GM23338 (cell line): Measurements from ENCODE around the gene TCTN1. TPM values are rescaled to one million over a fixed set of nuclear protein-coding genes. Genes with fewer than 3 reads are reported as not detected.
A peak's percentile ranks its signal among the peaks of the same experiment; 100 is the strongest.

Experiments used
- ATAC-seq: fragments of 200-7000 bp; cut with Tn5 transposase; 3 replicates; pipeline ENCODE4 v1.9.1; 2020
- DNase-seq: peaks from one replicate; pipeline ENCODE4 v3.0.0-alpha.2; 2015; ENCODE audit warnings: low spot score
- H2AFZ ChIP-seq: fragments of 200-600 bp; sonication (generic); 2 replicates; pipeline ENCODE4 v1.8.0; 2016; ENCODE audit warnings: antibody characterized with exemption, mild to moderate bottlenecking, moderate library complexity
- H3F3A ChIP-seq: fragments of 200-600 bp; sonication (generic); replicated peaks from 2 replicates; pipeline ENCODE4 v1.8.0; 2017; ENCODE audit warnings: antibody characterized with exemption, mixed run types, low read depth
- H3K27ac ChIP-seq: fragments of 200-600 bp; sonication (generic); 2 replicates; pipeline ENCODE4 v1.6.1; 2016; ENCODE audit warnings: low read depth
- H3K27me3 ChIP-seq: fragments of 200-600 bp; sonication (generic); 2 replicates; pipeline ENCODE4 v1.8.0; 2016; ENCODE audit warnings: mild to moderate bottlenecking, mixed run types, moderate library complexity; ENCODE audit not compliant: insufficient read depth
- H3K36me3 ChIP-seq: fragments of 200-600 bp; sonication (generic); 2 replicates; pipeline ENCODE4 v1.8.0; 2016; ENCODE audit warnings: mild to moderate bottlenecking; ENCODE audit not compliant: insufficient read depth
- H3K4me1 ChIP-seq: fragments of 200-600 bp; sonication (generic); 2 replicates; pipeline ENCODE4 v1.8.0; 2016; ENCODE audit warnings: mild to moderate bottlenecking, moderate library complexity; ENCODE audit not compliant: insufficient read depth
- H3K4me2 ChIP-seq: fragments of 200-600 bp; sonication (generic); 2 replicates; pipeline ENCODE4 v1.7.1; 2017; ENCODE audit warnings: mixed run types
- H3K4me3 ChIP-seq: fragments of 200-600 bp; sonication (generic); 2 replicates; pipeline ENCODE4 v1.6.1; 2016; ENCODE audit warnings: mixed run types
- H3K79me2 ChIP-seq: fragments of 200-600 bp; sonication (generic); replicated peaks from 2 replicates; pipeline ENCODE4 v1.8.0; 2017; ENCODE audit warnings: mild to moderate bottlenecking; ENCODE audit not compliant: insufficient read depth
- H3K9me2 ChIP-seq: fragments of 200-600 bp; sonication (generic); 2 replicates; pipeline ENCODE4 v1.8.0; 2017; ENCODE audit not compliant: insufficient read depth
- H4K20me1 ChIP-seq: fragments of 200-600 bp; sonication (generic); replicated peaks from 2 replicates; pipeline ENCODE4 v1.8.0; 2017; ENCODE audit warnings: mild to moderate bottlenecking; ENCODE audit not compliant: insufficient read depth
- H3K27ac Mint-ChIP-seq: 2 replicates; pipeline ENCODE4 v1.8.0; 2020; ENCODE audit warnings: inconsistent platforms, mild to moderate bottlenecking, moderate library complexity, mixed read lengths
- H3K27me3 Mint-ChIP-seq: 3 replicates; pipeline ENCODE4 v1.8.0; 2022; ENCODE audit warnings: low read depth, mild to moderate bottlenecking, moderate library complexity, mixed read lengths, inconsistent platforms; ENCODE audit not compliant: insufficient read depth, poor library complexity
- H3K36me3 Mint-ChIP-seq: 3 replicates; pipeline ENCODE4 v1.8.0; 2021; ENCODE audit warnings: low read depth, mild to moderate bottlenecking, inconsistent platforms, moderate library complexity, mixed read lengths
- H3K4me1 Mint-ChIP-seq: 3 replicates; pipeline ENCODE4 v1.8.0; 2020; ENCODE audit warnings: mild to moderate bottlenecking, inconsistent platforms, mixed read lengths
- H3K4me3 Mint-ChIP-seq: 3 replicates; pipeline ENCODE4 v1.8.0; 2021; ENCODE audit warnings: moderate library complexity, mild to moderate bottlenecking, inconsistent platforms, mixed read lengths
- H3K9me3 Mint-ChIP-seq: 3 replicates; pipeline ENCODE4 v1.8.0; 2020; ENCODE audit warnings: moderate library complexity, mild to moderate bottlenecking, inconsistent platforms, mixed read lengths
- CTCF ChIP-seq, 2 experiments: fragments of 200-600 bp in 1 of 2; sonication (generic) in 1 of 2; conservative IDR thresholded peaks; 2 replicates each; pipeline versions ENCODE4 v1.5.1 to v1.6.1; 2016 to 2017; ENCODE audit warnings: antibody characterized with exemption in 2 of 2, low read depth in 2 of 2, mild to moderate bottlenecking in 2 of 2, moderate library complexity in 1 of 2
- EZH2 ChIP-seq: fragments of 200-600 bp; sonication (generic); IDR thresholded peaks from one replicate; pipeline ENCODE4 v1.8.0; 2017; ENCODE audit warnings: antibody characterized with exemption, mild to moderate bottlenecking, low read depth; ENCODE audit not compliant: unreplicated experiment
- EZH2phosphoT487 ChIP-seq: fragments of 200-600 bp; sonication (generic); IDR thresholded peaks from one replicate; pipeline ENCODE4 v1.8.1; 2018; ENCODE audit warnings: antibody characterized with exemption; ENCODE audit not compliant: unreplicated experiment
- JUNB ChIP-seq: IDR thresholded peaks from one replicate; pipeline ENCODE4 v1.6.1; 2016; ENCODE audit warnings: antibody characterized with exemption; ENCODE audit not compliant: unreplicated experiment
- NANOG ChIP-seq: IDR thresholded peaks from 2 replicates; pipeline ENCODE4 v1.6.1; 2016; ENCODE audit warnings: antibody characterized with exemption, borderline replicate concordance
- POLR2AphosphoS5 ChIP-seq: IDR thresholded peaks from 2 replicates; pipeline ENCODE4 v1.6.1; 2016; ENCODE audit warnings: antibody characterized with exemption, low read depth
- STAT1 ChIP-seq: IDR thresholded peaks from one replicate; pipeline ENCODE4 v1.6.1; 2016; ENCODE audit warnings: antibody characterized with exemption; ENCODE audit not compliant: unreplicated experiment
- ZNF114 ChIP-seq: fragments of 250-450 bp; sonication (Bioruptor Pico); IDR thresholded peaks from 2 replicates; pipeline ENCODE4 v1.5.0; 2020; ENCODE audit warnings: mild to moderate bottlenecking, moderate library complexity
- ZNF462 ChIP-seq: fragments of 250-450 bp; sonication (Bioruptor Pico); IDR thresholded peaks from 2 replicates; pipeline ENCODE4 v1.5.0; 2020; ENCODE audit warnings: mild to moderate bottlenecking, moderate library complexity
- polyA plus RNA-seq: library from polyadenylated mRNA; unstranded; fragments of >200 nt; fragmentation: Nextera tagmentation; extraction: Ambion mirVana; gene quantifications from 2 replicates; pipeline ENCODE4 v1.2.1, GENCODE V29; 2016
- total RNA-seq: library from RNA; depleted of rRNA; stranded (reverse); fragments of >200 nt; shearing (Covaris generic); gene quantifications from 2 replicates; pipeline ENCODE4 v1.2.3, GENCODE V29; 2014
- TF ChIP-seq, protein P1 (sequence below): IDR thresholded peaks from one replicate; pipeline ENCODE4 v1.6.1; 2018; ENCODE audit warnings: antibody characterized with exemption; ENCODE audit not compliant: unreplicated experiment
- TF ChIP-seq, protein P2 (sequence below): IDR thresholded peaks from 2 replicates; pipeline ENCODE4 v1.6.1; 2016; ENCODE audit warnings: antibody characterized with exemption

The TCTN1 gene
- total and polyA plus RNA-seq, 2 experiments from 2014 or later: 10.6 to 12.4 TPM

DNA sequence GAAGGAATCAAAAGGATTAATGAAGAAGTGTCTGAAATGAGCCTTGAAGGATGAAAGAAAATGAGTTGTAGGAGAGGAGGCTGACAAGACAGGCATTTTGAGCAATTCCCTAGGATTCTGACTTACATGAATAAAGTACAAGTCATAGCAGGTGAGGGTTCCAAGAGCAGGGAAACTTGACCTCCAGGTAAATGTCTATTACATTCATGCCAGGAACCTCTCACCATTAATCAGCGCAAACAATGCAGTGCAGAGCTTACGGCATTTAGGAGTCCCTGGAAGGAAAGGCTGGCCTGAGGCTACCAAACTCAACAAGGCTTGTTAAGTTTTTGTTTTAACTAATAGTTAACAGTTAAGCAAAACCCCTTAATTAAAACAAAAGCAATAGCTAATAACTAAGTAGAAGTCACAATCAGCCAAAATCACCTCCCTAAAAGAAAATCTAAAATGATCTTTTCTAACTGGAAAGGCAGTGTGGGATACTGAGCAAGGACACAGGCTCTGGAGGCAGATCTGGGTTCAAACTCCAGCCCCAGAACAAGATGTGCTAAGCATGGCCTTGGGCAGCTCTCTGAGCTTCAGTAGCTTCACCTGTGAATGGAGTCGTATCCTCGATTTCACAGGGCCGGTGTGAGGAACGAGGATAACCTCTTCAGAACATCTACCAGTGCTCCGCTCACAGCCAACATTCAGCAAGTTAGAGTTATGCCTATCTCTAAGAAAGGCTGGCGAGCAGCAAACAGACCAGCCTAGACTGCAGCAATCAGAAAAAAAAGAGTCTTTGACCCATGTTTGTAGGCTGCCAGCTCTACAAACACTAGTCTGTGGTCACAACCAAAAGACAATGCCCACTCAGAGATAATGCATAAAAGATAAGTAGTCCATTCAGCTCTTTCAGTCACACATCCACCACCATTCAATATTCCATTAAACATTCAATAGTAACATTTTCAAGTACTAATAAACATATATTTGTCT, 47.7 kb upstream of the TCTN1 start (continued):
- TF ChIP-seq, protein P1, sequence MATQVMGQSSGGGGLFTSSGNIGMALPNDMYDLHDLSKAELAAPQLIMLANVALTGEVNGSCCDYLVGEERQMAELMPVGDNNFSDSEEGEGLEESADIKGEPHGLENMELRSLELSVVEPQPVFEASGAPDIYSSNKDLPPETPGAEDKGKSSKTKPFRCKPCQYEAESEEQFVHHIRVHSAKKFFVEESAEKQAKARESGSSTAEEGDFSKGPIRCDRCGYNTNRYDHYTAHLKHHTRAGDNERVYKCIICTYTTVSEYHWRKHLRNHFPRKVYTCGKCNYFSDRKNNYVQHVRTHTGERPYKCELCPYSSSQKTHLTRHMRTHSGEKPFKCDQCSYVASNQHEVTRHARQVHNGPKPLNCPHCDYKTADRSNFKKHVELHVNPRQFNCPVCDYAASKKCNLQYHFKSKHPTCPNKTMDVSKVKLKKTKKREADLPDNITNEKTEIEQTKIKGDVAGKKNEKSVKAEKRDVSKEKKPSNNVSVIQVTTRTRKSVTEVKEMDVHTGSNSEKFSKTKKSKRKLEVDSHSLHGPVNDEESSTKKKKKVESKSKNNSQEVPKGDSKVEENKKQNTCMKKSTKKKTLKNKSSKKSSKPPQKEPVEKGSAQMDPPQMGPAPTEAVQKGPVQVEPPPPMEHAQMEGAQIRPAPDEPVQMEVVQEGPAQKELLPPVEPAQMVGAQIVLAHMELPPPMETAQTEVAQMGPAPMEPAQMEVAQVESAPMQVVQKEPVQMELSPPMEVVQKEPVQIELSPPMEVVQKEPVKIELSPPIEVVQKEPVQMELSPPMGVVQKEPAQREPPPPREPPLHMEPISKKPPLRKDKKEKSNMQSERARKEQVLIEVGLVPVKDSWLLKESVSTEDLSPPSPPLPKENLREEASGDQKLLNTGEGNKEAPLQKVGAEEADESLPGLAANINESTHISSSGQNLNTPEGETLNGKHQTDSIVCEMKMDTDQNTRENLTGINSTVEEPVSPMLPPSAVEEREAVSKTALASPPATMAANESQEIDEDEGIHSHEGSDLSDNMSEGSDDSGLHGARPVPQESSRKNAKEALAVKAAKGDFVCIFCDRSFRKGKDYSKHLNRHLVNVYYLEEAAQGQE: no peak
- TF ChIP-seq JUNB: no peak
- no peak for TF ChIP-seq POLR2AphosphoS5

- Mint-ChIP-seq H3K4me1 (peaks cover 7% of the 10 kb centered on the region), H3K9me3 (peaks cover 20% of the 10 kb centered on the region), H3K27ac (no peak overlapping the region), H3K4me3 (no peak overlapping the region), H3K36me3 (peaks cover 28% of the 10 kb centered on the region), H3K27me3 (no peaks in the 10 kb centered on the region)
- H3K4me1 ChIP-seq: no peaks in the 10 kb centered on the region
- no peak overlapping the region for H3K4me3 ChIP-seq
- peaks cover 8% of the 10 kb centered on the region for H3K36me3 ChIP-seq
- peak; percentile 32; the same call in 1 of the 3 replicates for ATAC-seq
- no peak overlapping the region for H3K4me2 ChIP-seq
- H2AFZ ChIP-seq: no peak overlapping the region
- no peaks in the 10 kb centered on the region for H3K9me2 ChIP-seq
- H3K27ac ChIP-seq: 0 out of 2 replicates have a peak overlapping the region, but pooled peaks have one; percentile 46
- peaks cover 87% of the 10 kb centered on the region for H3K79me2 ChIP-seq
- no peaks in the 10 kb centered on the region for H3K27me3 ChIP-seq
- H4K20me1 ChIP-seq: peaks cover 14% of the 10 kb centered on the region
- DNase-seq: no peak
- H3F3A ChIP-seq: no peaks in the 10 kb centered on the region
- no peak for TF ChIP-seq CTCF (conservative IDR thresholded peaks at IDR 0.05; ENCODE audit: low read depth in 2 of 2)
- TF ChIP-seq, protein P2, sequence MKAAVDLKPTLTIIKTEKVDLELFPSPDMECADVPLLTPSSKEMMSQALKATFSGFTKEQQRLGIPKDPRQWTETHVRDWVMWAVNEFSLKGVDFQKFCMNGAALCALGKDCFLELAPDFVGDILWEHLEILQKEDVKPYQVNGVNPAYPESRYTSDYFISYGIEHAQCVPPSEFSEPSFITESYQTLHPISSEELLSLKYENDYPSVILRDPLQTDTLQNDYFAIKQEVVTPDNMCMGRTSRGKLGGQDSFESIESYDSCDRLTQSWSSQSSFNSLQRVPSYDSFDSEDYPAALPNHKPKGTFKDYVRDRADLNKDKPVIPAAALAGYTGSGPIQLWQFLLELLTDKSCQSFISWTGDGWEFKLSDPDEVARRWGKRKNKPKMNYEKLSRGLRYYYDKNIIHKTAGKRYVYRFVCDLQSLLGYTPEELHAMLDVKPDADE: no peak
- no peak for TF ChIP-seq EZH2
- TF ChIP-seq POLR2AphosphoS5: no peak
- no peak for TF ChIP-seq ZNF462 (CRISPR knock-in tag)
- no peak for TF ChIP-seq ZNF114 (CRISPR knock-in tag)
- no peak for TF ChIP-seq EZH2phosphoT487
- no peak for TF ChIP-seq NANOG
- TF ChIP-seq STAT1: no peak
Observed at GRCh38 chr12:110566993-110567392, 46.9 kb upstream of the TCTN1 start.
